Measurements from ENCODE around the gene DCAF7. TPM values are rescaled to one million over a fixed set of nuclear protein-coding genes. Genes with fewer than 3 reads are reported as not detected.

The DCAF7 gene
- polyA plus RNA-seq, 2 donors, result 9.1 to 16.0 TPM

GRCh38 chr17:63514477-63514876 lies 35.8 kb upstream of the DCAF7 start:
- H3K36me3 ChIP-seq (ENCODE audit: control insufficient read depth in 2 of 2, insufficient read depth in 2 of 2, low read length in 1 of 2), result no peaks in the 10 kb centered on the region

DNA sequence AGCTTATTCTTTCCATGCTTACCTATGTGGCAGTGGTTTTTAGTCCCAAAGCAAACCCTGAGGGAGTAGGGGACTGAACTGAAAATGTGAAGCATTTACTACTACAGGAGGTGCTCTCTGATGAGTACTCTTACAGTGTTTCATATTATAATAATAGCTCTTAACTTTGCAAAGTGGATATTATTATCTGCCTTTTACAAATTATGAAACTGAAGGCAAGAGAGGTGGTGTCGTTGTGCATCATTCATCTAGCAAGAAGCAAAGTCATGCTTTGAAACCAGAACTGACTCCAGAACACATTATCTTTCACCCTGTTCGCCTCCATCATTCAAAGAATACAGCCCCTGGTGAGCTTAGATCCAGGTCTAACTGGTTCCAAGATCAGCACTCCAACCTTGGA lies 35.3 kb upstream of the DCAF7 start:
- no peak overlapping the region for H3K4me3 ChIP-seq (ENCODE audit: low read depth in 1 of 2, low read length in 2 of 2)
- 79 to 84% methylated on average over 2 of the region's 2 CpGs for WGBS, 2 donors
- H3K27ac ChIP-seq (ENCODE audit: low read depth in 2 of 2, low read length in 1 of 2), result no peak overlapping the region

More at GRCh38 chr17:63514477-63514876, 35.8 kb upstream of the DCAF7 start:
- H3K9me3 ChIP-seq (ENCODE audit: control insufficient read depth in 2 of 2, insufficient read depth in 1 of 2, low read depth in 1 of 2, low read length in 1 of 2), result peaks cover 0 to 2% of the 10 kb centered on the region in 2 donors
- no peak overlapping the region for H3K4me3 ChIP-seq (ENCODE audit: low read depth in 1 of 2, low read length in 2 of 2)
- 86 to 88% methylated on average over 3 of the region's 3 CpGs for WGBS, 2 donors
- H3K27me3 ChIP-seq (ENCODE audit: control insufficient read depth in 1 of 2, insufficient read depth in 2 of 2, low read length in 2 of 2), result no peaks in the 10 kb centered on the region
- H3K27ac ChIP-seq (ENCODE audit: low read depth in 2 of 2, low read length in 1 of 2), result no peak overlapping the region
- H3K4me1 ChIP-seq (ENCODE audit: control insufficient read depth in 2 of 2, insufficient read depth in 2 of 2, low read length in 1 of 2), result peaks cover 0 to 2% of the 10 kb centered on the region in 2 donors

GRCh38 chr17:63515426-63515825 lies 34.9 kb upstream of the DCAF7 start:
- Histone ChIP-seq H3K9me3 (ENCODE audit: control insufficient read depth in 2 of 2, insufficient read depth in 1 of 2, low read depth in 1 of 2, low read length in 1 of 2) (peaks cover 0 to under 1% of the 10 kb centered on the region in 2 donors), H3K27me3 (ENCODE audit: control insufficient read depth in 1 of 2, insufficient read depth in 2 of 2, low read length in 2 of 2) (no peaks in the 10 kb centered on the region), H3K27ac (ENCODE audit: low read depth in 2 of 2, low read length in 1 of 2) (no peak overlapping the region), H3K36me3 (ENCODE audit: control insufficient read depth in 2 of 2, insufficient read depth in 2 of 2, low read length in 1 of 2) (no peaks in the 10 kb centered on the region), H3K4me3 (ENCODE audit: low read depth in 1 of 2, low read length in 2 of 2) (no peak overlapping the region), H3K4me1 (ENCODE audit: control insufficient read depth in 2 of 2, insufficient read depth in 2 of 2, low read length in 1 of 2) (peaks cover 0 to 2% of the 10 kb centered on the region in 2 donors)
- 43 to 45% methylated on average over 1 of the region's 1 CpG for WGBS, 2 donors

More for the DNA sequence above, 35.3 kb upstream of the DCAF7 start:
- Histone ChIP-seq H3K27me3 (ENCODE audit: control insufficient read depth in 1 of 2, insufficient read depth in 2 of 2, low read length in 2 of 2) (no peaks in the 10 kb centered on the region), H3K9me3 (ENCODE audit: control insufficient read depth in 2 of 2, insufficient read depth in 1 of 2, low read depth in 1 of 2, low read length in 1 of 2) (peaks cover 0 to 2% of the 10 kb centered on the region in 2 donors), H3K36me3 (ENCODE audit: control insufficient read depth in 2 of 2, insufficient read depth in 2 of 2, low read length in 1 of 2) (no peaks in the 10 kb centered on the region), H3K4me1 (ENCODE audit: control insufficient read depth in 2 of 2, insufficient read depth in 2 of 2, low read length in 1 of 2) (peaks cover 0 to 2% of the 10 kb centered on the region in 2 donors)

DNA sequence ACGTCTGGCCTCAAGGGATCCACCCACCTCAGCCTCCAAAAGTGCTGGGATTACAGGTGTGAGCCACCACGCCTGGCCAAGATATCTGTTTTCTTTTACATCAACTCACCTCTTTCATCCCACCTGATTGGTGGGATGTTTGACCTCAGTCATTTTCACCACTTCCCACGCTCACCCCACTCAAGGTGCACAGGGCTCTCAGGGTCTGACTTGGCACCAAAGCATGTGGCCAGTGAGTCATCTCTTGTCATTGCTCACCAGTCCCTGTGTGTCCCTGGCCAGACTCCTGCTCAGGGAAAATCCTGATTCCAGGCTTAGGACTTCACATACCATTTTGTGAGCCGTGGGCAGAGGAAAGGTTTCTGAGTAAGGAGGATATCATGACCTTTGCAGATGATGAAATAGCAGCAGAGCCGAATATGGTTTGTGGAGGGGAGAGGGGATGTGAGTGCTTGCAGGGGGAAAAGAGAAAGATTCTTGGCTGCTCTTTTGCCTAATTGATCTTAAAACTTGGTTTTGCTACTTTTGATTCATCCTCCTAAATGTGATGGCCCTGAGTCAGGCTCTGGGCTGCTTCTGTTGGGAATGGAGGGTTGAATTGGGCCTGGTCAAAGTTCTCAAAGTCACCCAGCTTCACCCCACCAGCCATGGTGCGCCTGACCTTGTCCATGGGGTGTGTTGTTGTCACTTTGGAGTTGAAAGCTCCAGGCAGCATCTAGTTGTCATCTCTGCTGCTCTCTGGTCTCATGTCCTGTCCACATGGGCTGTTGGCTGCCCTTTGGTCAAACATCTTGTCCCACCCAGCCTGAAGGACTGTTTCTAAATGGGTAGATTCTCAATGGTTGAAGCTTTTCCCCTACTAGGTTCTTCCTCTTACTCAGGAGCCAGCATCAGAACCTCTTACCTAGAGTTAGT lies 33.1 kb upstream of the DCAF7 start:
- Histone ChIP-seq H3K27me3 (ENCODE audit: control insufficient read depth in 1 of 2, insufficient read depth in 2 of 2, low read length in 2 of 2) (no peaks in the 10 kb centered on the region), H3K9me3 (ENCODE audit: control insufficient read depth in 2 of 2, insufficient read depth in 1 of 2, low read depth in 1 of 2, low read length in 1 of 2) (no peaks in the 10 kb centered on the region), H3K36me3 (ENCODE audit: control insufficient read depth in 2 of 2, insufficient read depth in 2 of 2, low read length in 1 of 2) (no peaks in the 10 kb centered on the region), H3K27ac (ENCODE audit: low read depth in 2 of 2, low read length in 1 of 2) (no peak overlapping the region), H3K4me3 (ENCODE audit: low read depth in 1 of 2, low read length in 2 of 2) (no peak overlapping the region), H3K4me1 (ENCODE audit: control insufficient read depth in 2 of 2, insufficient read depth in 2 of 2, low read length in 1 of 2) (peaks cover 0 to 2% of the 10 kb centered on the region in 2 donors)
- WGBS, 2 donors, result 69 to 72% methylated on average over 6 of the region's 6 CpGs

GRCh38 chr17:63517825-63518534 lies 32.3 kb upstream of the DCAF7 start:
- no peak overlapping the region for H3K27ac ChIP-seq (ENCODE audit: low read depth in 2 of 2, low read length in 1 of 2)
- WGBS, 2 donors, result 70 to 76% methylated on average over 8 of the region's 8 CpGs
- no peaks in the 10 kb centered on the region for H3K36me3 ChIP-seq (ENCODE audit: control insufficient read depth in 2 of 2, insufficient read depth in 2 of 2, low read length in 1 of 2)
- H3K4me3 ChIP-seq (ENCODE audit: low read depth in 1 of 2, low read length in 2 of 2), result no peak overlapping the region
- no peaks in the 10 kb centered on the region for H3K27me3 ChIP-seq (ENCODE audit: control insufficient read depth in 1 of 2, insufficient read depth in 2 of 2, low read length in 2 of 2)
- peaks cover 0 to 2% of the 10 kb centered on the region in 2 donors for H3K4me1 ChIP-seq (ENCODE audit: control insufficient read depth in 2 of 2, insufficient read depth in 2 of 2, low read length in 1 of 2)
- H3K9me3 ChIP-seq (ENCODE audit: control insufficient read depth in 2 of 2, insufficient read depth in 1 of 2, low read depth in 1 of 2, low read length in 1 of 2), result no peaks in the 10 kb centered on the region

DNA sequence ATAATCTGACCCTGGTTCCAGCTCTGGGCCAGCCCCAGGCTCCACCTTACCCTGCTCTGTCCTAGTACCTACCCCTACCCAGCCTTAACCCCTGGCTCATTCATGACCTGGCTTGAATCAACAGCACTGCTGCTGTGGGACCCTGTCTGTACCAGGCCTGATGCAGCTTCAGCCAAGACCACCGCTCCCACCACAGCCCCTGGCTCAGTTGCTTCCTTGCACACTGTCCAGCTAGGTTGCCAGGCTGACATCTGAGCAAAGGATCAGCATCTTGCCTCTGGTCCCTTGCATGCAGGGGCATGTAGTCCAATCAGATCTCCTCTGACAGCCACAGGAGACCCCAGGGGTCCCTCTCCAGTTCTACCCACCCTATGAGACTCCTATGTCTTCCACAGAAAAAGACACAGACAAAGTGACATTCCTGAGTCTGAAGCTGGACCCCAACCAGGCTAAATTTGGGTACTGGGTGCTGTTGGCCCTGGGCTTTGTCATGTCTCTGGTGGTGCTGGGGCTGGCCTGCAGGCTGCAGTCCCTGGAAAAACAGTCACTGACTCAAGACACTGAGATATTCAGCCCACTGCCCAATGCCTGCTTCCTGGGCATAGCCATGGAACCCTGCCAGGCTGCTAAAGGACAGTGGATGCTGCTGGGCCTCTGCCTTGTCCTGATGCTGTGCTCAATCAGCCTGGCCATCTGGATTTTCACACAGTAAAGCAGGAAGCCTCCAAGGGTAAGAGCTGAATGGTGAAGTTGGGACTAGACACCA lies 31.0 kb upstream of the DCAF7 start:
- H3K27ac ChIP-seq (ENCODE audit: low read depth in 2 of 2, low read length in 1 of 2), result no peak overlapping the region
- peaks cover 0 to 2% of the 10 kb centered on the region in 2 donors for H3K4me1 ChIP-seq (ENCODE audit: control insufficient read depth in 2 of 2, insufficient read depth in 2 of 2, low read length in 1 of 2)
- whole genome bisulfite sequencing, 2 donors, result 77 to 81% methylated on average over 1 of the region's 1 CpG
- no peaks in the 10 kb centered on the region for H3K36me3 ChIP-seq (ENCODE audit: control insufficient read depth in 2 of 2, insufficient read depth in 2 of 2, low read length in 1 of 2)
- H3K9me3 ChIP-seq (ENCODE audit: control insufficient read depth in 2 of 2, insufficient read depth in 1 of 2, low read depth in 1 of 2, low read length in 1 of 2), result no peaks in the 10 kb centered on the region
- H3K4me3 ChIP-seq (ENCODE audit: low read depth in 1 of 2, low read length in 2 of 2), result no peak overlapping the region
- H3K27me3 ChIP-seq (ENCODE audit: control insufficient read depth in 1 of 2, insufficient read depth in 2 of 2, low read length in 2 of 2), result no peaks in the 10 kb centered on the region

DNA sequence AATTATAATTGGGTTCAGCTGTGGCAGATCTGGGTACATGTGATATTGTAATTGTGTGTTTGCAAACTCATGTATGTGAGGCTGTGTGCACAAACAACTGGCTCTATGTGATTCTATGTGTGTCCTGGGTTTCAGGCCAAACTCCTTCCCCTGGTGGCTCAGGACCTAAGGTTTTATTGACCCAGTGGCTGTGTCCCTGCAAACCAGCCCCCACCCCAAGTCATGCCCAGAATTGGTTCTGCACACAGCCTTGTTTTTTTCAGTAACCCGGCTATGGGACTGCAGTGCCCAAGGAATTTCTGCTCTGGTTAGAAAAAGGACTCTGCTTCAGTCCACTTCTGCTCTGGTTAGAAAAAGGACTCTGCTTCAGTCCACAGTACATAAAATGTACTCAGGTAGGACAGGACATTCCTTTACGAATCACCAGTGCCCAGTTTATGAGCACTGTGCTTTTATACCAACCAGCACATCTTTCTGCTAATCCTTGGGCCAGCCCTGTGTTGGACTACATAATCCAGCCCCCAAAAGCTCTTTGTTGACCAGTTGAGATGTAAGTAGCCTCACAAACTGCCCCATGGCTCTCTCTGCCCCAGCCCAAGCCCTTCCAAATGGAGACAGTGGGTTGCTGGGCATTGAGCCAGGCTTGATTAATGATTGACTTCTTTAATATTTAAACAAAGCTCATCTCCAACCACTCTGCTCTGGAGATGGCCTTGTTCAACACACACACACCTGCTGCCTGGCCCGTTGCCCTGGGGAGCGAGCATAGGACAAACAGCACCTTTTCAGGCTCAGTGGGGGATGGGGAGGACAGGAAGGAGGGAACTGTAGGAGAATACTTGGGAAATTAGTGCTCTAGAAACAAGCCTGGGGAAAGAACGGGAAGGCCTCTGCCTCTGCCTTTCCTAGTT lies 30.1 kb upstream of the DCAF7 start:
- H3K27ac ChIP-seq (ENCODE audit: low read depth in 2 of 2, low read length in 1 of 2), result no peak overlapping the region
- no peak overlapping the region for H3K4me3 ChIP-seq (ENCODE audit: low read depth in 1 of 2, low read length in 2 of 2)
- H3K36me3 ChIP-seq (ENCODE audit: control insufficient read depth in 2 of 2, insufficient read depth in 2 of 2, low read length in 1 of 2), result no peaks in the 10 kb centered on the region
- no peaks in the 10 kb centered on the region for H3K27me3 ChIP-seq (ENCODE audit: control insufficient read depth in 1 of 2, insufficient read depth in 2 of 2, low read length in 2 of 2)
- no peaks in the 10 kb centered on the region for H3K9me3 ChIP-seq (ENCODE audit: control insufficient read depth in 2 of 2, insufficient read depth in 1 of 2, low read depth in 1 of 2, low read length in 1 of 2)
- 31 to 47% methylated on average over 5 of the region's 5 CpGs for WGBS, 2 donors
- H3K4me1 ChIP-seq (ENCODE audit: control insufficient read depth in 2 of 2, insufficient read depth in 2 of 2, low read length in 1 of 2), result peaks cover 0 to 2% of the 10 kb centered on the region in 2 donors

GRCh38 chr17:63523253-63523855 lies 26.9 kb upstream of the DCAF7 start, which contains the start of gene KCNH6:
KCNH6 (plus strand) TSS chr17:63523358; CDS start chr17:63523414, 56 bp downstream.
- peaks cover 0 to 2% of the 10 kb centered on the region in 2 donors for H3K4me1 ChIP-seq (ENCODE audit: control insufficient read depth in 2 of 2, insufficient read depth in 2 of 2, low read length in 1 of 2)
- H3K27me3 ChIP-seq (ENCODE audit: control insufficient read depth in 1 of 2, insufficient read depth in 2 of 2, low read length in 2 of 2), result no peaks in the 10 kb centered on the region
- H3K36me3 ChIP-seq (ENCODE audit: control insufficient read depth in 2 of 2, insufficient read depth in 2 of 2, low read length in 1 of 2), result no peaks in the 10 kb centered on the region
- H3K27ac ChIP-seq (ENCODE audit: low read depth in 2 of 2, low read length in 1 of 2), result no peak within 1 kb of the TSS
- H3K9me3 ChIP-seq (ENCODE audit: control insufficient read depth in 2 of 2, insufficient read depth in 1 of 2, low read depth in 1 of 2, low read length in 1 of 2), result no peaks in the 10 kb centered on the region
- H3K4me3 ChIP-seq (ENCODE audit: low read depth in 1 of 2, low read length in 2 of 2), result no peak within 1 kb of the TSS
- 10 to 16% methylated on average over 23 to 38 of the region's 38 CpGs for WGBS, 2 donors

All from esophagus (tissue), 2 donors.